GM23338 (cell line): ENCODE results near the gene ATXN7. TPM values are rescaled to one million over a fixed set of nuclear protein-coding genes. Genes with fewer than 3 reads are reported as not detected.
A peak's percentile ranks its signal among the peaks of the same experiment; 100 is the strongest.

Source experiments
- ATAC-seq: fragments of 200-7000 bp; cut with Tn5 transposase; 3 replicates; pipeline ENCODE4 v1.9.1; 2020
- DNase-seq: peaks from one replicate; pipeline ENCODE4 v3.0.0-alpha.2; 2015; ENCODE audit warnings: low spot score
- H2AFZ ChIP-seq: fragments of 200-600 bp; sonication (generic); 2 replicates; pipeline ENCODE4 v1.8.0; 2016; ENCODE audit warnings: antibody characterized with exemption, mild to moderate bottlenecking, moderate library complexity
- H3F3A ChIP-seq: fragments of 200-600 bp; sonication (generic); replicated peaks from 2 replicates; pipeline ENCODE4 v1.8.0; 2017; ENCODE audit warnings: antibody characterized with exemption, mixed run types, low read depth
- H3K27ac ChIP-seq: fragments of 200-600 bp; sonication (generic); 2 replicates; pipeline ENCODE4 v1.6.1; 2016; ENCODE audit warnings: low read depth
- H3K27me3 ChIP-seq: fragments of 200-600 bp; sonication (generic); 2 replicates; pipeline ENCODE4 v1.8.0; 2016; ENCODE audit warnings: mild to moderate bottlenecking, mixed run types, moderate library complexity; ENCODE audit not compliant: insufficient read depth
- H3K36me3 ChIP-seq: fragments of 200-600 bp; sonication (generic); 2 replicates; pipeline ENCODE4 v1.8.0; 2016; ENCODE audit warnings: mild to moderate bottlenecking; ENCODE audit not compliant: insufficient read depth
- H3K4me1 ChIP-seq: fragments of 200-600 bp; sonication (generic); 2 replicates; pipeline ENCODE4 v1.8.0; 2016; ENCODE audit warnings: mild to moderate bottlenecking, moderate library complexity; ENCODE audit not compliant: insufficient read depth
- H3K4me2 ChIP-seq: fragments of 200-600 bp; sonication (generic); 2 replicates; pipeline ENCODE4 v1.7.1; 2017; ENCODE audit warnings: mixed run types
- H3K4me3 ChIP-seq: fragments of 200-600 bp; sonication (generic); 2 replicates; pipeline ENCODE4 v1.6.1; 2016; ENCODE audit warnings: mixed run types
- H3K79me2 ChIP-seq: fragments of 200-600 bp; sonication (generic); replicated peaks from 2 replicates; pipeline ENCODE4 v1.8.0; 2017; ENCODE audit warnings: mild to moderate bottlenecking; ENCODE audit not compliant: insufficient read depth
- H3K9me2 ChIP-seq: fragments of 200-600 bp; sonication (generic); 2 replicates; pipeline ENCODE4 v1.8.0; 2017; ENCODE audit not compliant: insufficient read depth
- H4K20me1 ChIP-seq: fragments of 200-600 bp; sonication (generic); replicated peaks from 2 replicates; pipeline ENCODE4 v1.8.0; 2017; ENCODE audit warnings: mild to moderate bottlenecking; ENCODE audit not compliant: insufficient read depth
- H3K27ac Mint-ChIP-seq: 2 replicates; pipeline ENCODE4 v1.8.0; 2020; ENCODE audit warnings: inconsistent platforms, mild to moderate bottlenecking, moderate library complexity, mixed read lengths
- H3K27me3 Mint-ChIP-seq: 3 replicates; pipeline ENCODE4 v1.8.0; 2022; ENCODE audit warnings: low read depth, mild to moderate bottlenecking, moderate library complexity, mixed read lengths, inconsistent platforms; ENCODE audit not compliant: insufficient read depth, poor library complexity
- H3K36me3 Mint-ChIP-seq: 3 replicates; pipeline ENCODE4 v1.8.0; 2021; ENCODE audit warnings: low read depth, mild to moderate bottlenecking, inconsistent platforms, moderate library complexity, mixed read lengths
- H3K4me1 Mint-ChIP-seq: 3 replicates; pipeline ENCODE4 v1.8.0; 2020; ENCODE audit warnings: mild to moderate bottlenecking, inconsistent platforms, mixed read lengths
- H3K4me3 Mint-ChIP-seq: 3 replicates; pipeline ENCODE4 v1.8.0; 2021; ENCODE audit warnings: moderate library complexity, mild to moderate bottlenecking, inconsistent platforms, mixed read lengths
- H3K9me3 Mint-ChIP-seq: 3 replicates; pipeline ENCODE4 v1.8.0; 2020; ENCODE audit warnings: moderate library complexity, mild to moderate bottlenecking, inconsistent platforms, mixed read lengths
- CREB1 ChIP-seq: fragments of 250-450 bp; sonication (Bioruptor Pico); IDR thresholded peaks from 2 replicates; pipeline ENCODE4 v1.5.0; 2020; ENCODE audit warnings: low read depth, mild to moderate bottlenecking, moderate library complexity
- EZH2 ChIP-seq: fragments of 200-600 bp; sonication (generic); IDR thresholded peaks from one replicate; pipeline ENCODE4 v1.8.0; 2017; ENCODE audit warnings: antibody characterized with exemption, mild to moderate bottlenecking, low read depth; ENCODE audit not compliant: unreplicated experiment
- EZH2phosphoT487 ChIP-seq: fragments of 200-600 bp; sonication (generic); IDR thresholded peaks from one replicate; pipeline ENCODE4 v1.8.1; 2018; ENCODE audit warnings: antibody characterized with exemption; ENCODE audit not compliant: unreplicated experiment
- JUNB ChIP-seq: IDR thresholded peaks from one replicate; pipeline ENCODE4 v1.6.1; 2016; ENCODE audit warnings: antibody characterized with exemption; ENCODE audit not compliant: unreplicated experiment
- NANOG ChIP-seq: IDR thresholded peaks from 2 replicates; pipeline ENCODE4 v1.6.1; 2016; ENCODE audit warnings: antibody characterized with exemption, borderline replicate concordance
- POLR2AphosphoS5 ChIP-seq: IDR thresholded peaks from 2 replicates; pipeline ENCODE4 v1.6.1; 2016; ENCODE audit warnings: antibody characterized with exemption, low read depth
- STAT1 ChIP-seq: IDR thresholded peaks from one replicate; pipeline ENCODE4 v1.6.1; 2016; ENCODE audit warnings: antibody characterized with exemption; ENCODE audit not compliant: unreplicated experiment
- ZNF331 ChIP-seq: fragments of 250-450 bp; sonication (Bioruptor Pico); IDR thresholded peaks from 2 replicates; pipeline ENCODE4 v1.5.0; 2020; ENCODE audit warnings: low read depth, mild to moderate bottlenecking, moderate library complexity
- polyA plus RNA-seq: library from polyadenylated mRNA; unstranded; fragments of >200 nt; fragmentation: Nextera tagmentation; extraction: Ambion mirVana; gene quantifications from 2 replicates; pipeline ENCODE4 v1.2.1, GENCODE V29; 2016
- total RNA-seq: library from RNA; depleted of rRNA; stranded (reverse); fragments of >200 nt; shearing (Covaris generic); gene quantifications from 2 replicates; pipeline ENCODE4 v1.2.3, GENCODE V29; 2014
- TF ChIP-seq, protein P1 (sequence below): IDR thresholded peaks from 2 replicates; pipeline ENCODE4 v1.6.1; 2016; ENCODE audit warnings: antibody characterized with exemption
- TF ChIP-seq, protein P2 (sequence below): IDR thresholded peaks from one replicate; pipeline ENCODE4 v1.6.1; 2018; ENCODE audit warnings: antibody characterized with exemption; ENCODE audit not compliant: unreplicated experiment
- TF ChIP-seq, protein P3 (sequence below): fragments of 250-450 bp; sonication (Bioruptor Pico); IDR thresholded peaks from 2 replicates; pipeline ENCODE4 v1.5.0; 2020; ENCODE audit warnings: mild to moderate bottlenecking, moderate library complexity
- TF ChIP-seq, protein P4 (sequence below), 2 experiments: fragments of 200-600 bp in 1 of 2; sonication (generic) in 1 of 2; conservative IDR thresholded peaks; 2 replicates each; pipeline versions ENCODE4 v1.5.1 to v1.6.1; 2016 to 2017; ENCODE audit warnings: antibody characterized with exemption in 2 of 2, low read depth in 2 of 2, mild to moderate bottlenecking in 2 of 2, moderate library complexity in 1 of 2

ATXN7 gene
- total and polyA plus RNA-seq, 2 experiments from 2014 or later: 4.0 to 17.2 TPM

DNA sequence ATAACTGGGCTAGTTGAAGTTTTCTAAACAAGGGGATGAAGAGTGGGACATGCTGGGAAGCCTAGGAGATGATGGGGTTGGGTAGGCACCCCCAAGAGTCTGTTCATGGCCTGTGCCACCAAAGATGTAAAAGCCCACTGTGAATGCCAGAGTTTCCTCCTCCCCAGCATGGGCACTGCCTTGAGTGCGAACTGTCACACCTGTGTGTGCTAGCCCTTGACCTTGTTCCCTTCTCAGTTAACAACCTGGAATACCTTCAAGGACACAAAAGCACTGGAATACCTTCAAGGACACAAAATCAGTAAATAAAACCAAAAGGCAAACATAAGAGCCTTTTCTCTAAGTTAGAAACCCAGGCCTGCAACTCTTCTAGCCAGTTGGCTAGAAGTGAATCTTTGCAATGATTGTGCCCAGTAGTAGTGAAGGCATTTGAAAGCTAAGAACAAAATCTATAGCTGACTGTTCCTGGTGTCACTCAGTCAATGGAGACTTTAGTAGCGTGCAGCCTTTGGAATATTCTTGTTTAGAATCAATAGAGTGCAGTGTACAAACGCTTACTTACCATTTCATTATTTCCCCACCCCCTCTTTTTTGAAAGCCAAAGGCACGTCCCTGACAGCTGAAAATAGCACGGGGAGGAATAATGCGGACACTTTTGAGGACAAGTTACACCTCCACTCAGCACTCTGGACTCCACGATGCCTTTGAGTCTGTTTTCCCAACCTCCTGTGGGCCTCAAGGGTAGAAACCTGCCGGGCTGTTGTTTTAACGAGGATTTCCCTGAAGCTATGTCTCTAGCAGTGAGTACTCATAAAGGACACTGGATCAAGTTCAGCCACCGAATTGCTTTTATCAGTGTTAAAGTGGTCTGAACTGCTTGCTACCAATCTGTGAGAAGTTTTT lies 135.4 kb downstream of the ATXN7 start:
- no peak overlapping the region for H2AFZ ChIP-seq
- DNase-seq (peak; percentile 17), ATAC-seq (peak; percentile 68)
- no peaks in the 10 kb centered on the region for H3K9me3 Mint-ChIP-seq
- H3K4me1 Mint-ChIP-seq: peaks cover 24% of the 10 kb centered on the region
- peaks cover 20% of the 10 kb centered on the region for H3K4me1 ChIP-seq
- peak overlapping the region; percentile 64 for H3K27ac ChIP-seq
- H3K79me2 ChIP-seq: no peaks in the 10 kb centered on the region
- H3K4me3 ChIP-seq: no peak overlapping the region
- peaks cover 7% of the 10 kb centered on the region; the same call in 1 of the 2 replicates for H3K36me3 ChIP-seq
- H3K4me3 Mint-ChIP-seq: no peak overlapping the region
- H3K4me2 ChIP-seq: no peak overlapping the region
- peaks cover 28% of the 10 kb centered on the region for H3K36me3 Mint-ChIP-seq
- H3F3A ChIP-seq: no peaks in the 10 kb centered on the region
- H3K27ac Mint-ChIP-seq: peak overlapping the region; percentile 66
- H4K20me1 ChIP-seq: no peaks in the 10 kb centered on the region
- H3K9me2 ChIP-seq: no peaks in the 10 kb centered on the region
- H3K27me3 ChIP-seq: no peaks in the 10 kb centered on the region
- TF ChIP-seq, protein P1, sequence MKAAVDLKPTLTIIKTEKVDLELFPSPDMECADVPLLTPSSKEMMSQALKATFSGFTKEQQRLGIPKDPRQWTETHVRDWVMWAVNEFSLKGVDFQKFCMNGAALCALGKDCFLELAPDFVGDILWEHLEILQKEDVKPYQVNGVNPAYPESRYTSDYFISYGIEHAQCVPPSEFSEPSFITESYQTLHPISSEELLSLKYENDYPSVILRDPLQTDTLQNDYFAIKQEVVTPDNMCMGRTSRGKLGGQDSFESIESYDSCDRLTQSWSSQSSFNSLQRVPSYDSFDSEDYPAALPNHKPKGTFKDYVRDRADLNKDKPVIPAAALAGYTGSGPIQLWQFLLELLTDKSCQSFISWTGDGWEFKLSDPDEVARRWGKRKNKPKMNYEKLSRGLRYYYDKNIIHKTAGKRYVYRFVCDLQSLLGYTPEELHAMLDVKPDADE: no peak
- TF ChIP-seq ZNF331 (no peak), EZH2 (no peak), CREB1 (CRISPR knock-in tag) (no peak), NANOG (no peak), EZH2phosphoT487 (no peak), POLR2AphosphoS5 (no peak), JUNB (no peak), STAT1 (no peak)
- TF ChIP-seq, protein P2, sequence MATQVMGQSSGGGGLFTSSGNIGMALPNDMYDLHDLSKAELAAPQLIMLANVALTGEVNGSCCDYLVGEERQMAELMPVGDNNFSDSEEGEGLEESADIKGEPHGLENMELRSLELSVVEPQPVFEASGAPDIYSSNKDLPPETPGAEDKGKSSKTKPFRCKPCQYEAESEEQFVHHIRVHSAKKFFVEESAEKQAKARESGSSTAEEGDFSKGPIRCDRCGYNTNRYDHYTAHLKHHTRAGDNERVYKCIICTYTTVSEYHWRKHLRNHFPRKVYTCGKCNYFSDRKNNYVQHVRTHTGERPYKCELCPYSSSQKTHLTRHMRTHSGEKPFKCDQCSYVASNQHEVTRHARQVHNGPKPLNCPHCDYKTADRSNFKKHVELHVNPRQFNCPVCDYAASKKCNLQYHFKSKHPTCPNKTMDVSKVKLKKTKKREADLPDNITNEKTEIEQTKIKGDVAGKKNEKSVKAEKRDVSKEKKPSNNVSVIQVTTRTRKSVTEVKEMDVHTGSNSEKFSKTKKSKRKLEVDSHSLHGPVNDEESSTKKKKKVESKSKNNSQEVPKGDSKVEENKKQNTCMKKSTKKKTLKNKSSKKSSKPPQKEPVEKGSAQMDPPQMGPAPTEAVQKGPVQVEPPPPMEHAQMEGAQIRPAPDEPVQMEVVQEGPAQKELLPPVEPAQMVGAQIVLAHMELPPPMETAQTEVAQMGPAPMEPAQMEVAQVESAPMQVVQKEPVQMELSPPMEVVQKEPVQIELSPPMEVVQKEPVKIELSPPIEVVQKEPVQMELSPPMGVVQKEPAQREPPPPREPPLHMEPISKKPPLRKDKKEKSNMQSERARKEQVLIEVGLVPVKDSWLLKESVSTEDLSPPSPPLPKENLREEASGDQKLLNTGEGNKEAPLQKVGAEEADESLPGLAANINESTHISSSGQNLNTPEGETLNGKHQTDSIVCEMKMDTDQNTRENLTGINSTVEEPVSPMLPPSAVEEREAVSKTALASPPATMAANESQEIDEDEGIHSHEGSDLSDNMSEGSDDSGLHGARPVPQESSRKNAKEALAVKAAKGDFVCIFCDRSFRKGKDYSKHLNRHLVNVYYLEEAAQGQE: no peak
- TF ChIP-seq, protein P3, sequence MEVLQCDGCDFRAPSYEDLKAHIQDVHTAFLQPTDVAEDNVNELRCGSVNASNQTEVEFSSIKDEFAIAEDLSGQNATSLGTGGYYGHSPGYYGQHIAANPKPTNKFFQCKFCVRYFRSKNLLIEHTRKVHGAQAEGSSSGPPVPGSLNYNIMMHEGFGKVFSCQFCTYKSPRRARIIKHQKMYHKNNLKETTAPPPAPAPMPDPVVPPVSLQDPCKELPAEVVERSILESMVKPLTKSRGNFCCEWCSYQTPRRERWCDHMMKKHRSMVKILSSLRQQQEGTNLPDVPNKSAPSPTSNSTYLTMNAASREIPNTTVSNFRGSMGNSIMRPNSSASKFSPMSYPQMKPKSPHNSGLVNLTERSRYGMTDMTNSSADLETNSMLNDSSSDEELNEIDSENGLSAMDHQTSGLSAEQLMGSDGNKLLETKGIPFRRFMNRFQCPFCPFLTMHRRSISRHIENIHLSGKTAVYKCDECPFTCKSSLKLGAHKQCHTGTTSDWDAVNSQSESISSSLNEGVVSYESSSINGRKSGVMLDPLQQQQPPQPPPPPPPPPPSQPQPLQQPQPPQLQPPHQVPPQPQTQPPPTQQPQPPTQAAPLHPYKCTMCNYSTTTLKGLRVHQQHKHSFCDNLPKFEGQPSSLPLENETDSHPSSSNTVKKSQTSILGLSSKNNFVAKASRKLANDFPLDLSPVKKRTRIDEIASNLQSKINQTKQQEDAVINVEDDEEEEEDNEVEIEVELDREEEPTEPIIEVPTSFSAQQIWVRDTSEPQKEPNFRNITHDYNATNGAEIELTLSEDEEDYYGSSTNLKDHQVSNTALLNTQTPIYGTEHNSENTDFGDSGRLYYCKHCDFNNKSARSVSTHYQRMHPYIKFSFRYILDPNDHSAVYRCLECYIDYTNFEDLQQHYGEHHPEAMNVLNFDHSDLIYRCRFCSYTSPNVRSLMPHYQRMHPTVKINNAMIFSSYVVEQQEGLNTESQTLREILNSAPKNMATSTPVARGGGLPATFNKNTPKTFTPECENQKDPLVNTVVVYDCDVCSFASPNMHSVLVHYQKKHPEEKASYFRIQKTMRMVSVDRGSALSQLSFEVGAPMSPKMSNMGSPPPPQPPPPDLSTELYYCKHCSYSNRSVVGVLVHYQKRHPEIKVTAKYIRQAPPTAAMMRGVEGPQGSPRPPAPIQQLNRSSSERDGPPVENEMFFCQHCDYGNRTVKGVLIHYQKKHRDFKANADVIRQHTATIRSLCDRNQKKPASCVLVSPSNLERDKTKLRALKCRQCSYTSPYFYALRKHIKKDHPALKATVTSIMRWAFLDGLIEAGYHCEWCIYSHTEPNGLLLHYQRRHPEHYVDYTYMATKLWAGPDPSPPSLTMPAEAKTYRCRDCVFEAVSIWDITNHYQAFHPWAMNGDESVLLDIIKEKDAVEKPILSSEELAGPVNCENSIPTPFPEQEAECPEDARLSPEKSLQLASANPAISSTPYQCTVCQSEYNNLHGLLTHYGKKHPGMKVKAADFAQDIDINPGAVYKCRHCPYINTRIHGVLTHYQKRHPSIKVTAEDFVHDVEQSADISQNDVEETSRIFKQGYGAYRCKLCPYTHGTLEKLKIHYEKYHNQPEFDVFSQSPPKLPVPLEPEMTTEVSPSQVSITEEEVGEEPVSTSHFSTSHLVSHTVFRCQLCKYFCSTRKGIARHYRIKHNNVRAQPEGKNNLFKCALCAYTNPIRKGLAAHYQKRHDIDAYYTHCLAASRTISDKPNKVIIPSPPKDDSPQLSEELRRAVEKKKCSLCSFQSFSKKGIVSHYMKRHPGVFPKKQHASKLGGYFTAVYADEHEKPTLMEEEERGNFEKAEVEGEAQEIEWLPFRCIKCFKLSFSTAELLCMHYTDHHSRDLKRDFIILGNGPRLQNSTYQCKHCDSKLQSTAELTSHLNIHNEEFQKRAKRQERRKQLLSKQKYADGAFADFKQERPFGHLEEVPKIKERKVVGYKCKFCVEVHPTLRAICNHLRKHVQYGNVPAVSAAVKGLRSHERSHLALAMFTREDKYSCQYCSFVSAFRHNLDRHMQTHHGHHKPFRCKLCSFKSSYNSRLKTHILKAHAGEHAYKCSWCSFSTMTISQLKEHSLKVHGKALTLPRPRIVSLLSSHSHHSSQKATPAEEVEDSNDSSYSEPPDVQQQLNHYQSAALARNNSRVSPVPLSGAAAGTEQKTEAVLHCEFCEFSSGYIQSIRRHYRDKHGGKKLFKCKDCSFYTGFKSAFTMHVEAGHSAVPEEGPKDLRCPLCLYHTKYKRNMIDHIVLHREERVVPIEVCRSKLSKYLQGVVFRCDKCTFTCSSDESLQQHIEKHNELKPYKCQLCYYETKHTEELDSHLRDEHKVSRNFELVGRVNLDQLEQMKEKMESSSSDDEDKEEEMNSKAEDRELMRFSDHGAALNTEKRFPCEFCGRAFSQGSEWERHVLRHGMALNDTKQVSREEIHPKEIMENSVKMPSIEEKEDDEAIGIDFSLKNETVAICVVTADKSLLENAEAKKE: no peak
- TF ChIP-seq, protein P4, sequence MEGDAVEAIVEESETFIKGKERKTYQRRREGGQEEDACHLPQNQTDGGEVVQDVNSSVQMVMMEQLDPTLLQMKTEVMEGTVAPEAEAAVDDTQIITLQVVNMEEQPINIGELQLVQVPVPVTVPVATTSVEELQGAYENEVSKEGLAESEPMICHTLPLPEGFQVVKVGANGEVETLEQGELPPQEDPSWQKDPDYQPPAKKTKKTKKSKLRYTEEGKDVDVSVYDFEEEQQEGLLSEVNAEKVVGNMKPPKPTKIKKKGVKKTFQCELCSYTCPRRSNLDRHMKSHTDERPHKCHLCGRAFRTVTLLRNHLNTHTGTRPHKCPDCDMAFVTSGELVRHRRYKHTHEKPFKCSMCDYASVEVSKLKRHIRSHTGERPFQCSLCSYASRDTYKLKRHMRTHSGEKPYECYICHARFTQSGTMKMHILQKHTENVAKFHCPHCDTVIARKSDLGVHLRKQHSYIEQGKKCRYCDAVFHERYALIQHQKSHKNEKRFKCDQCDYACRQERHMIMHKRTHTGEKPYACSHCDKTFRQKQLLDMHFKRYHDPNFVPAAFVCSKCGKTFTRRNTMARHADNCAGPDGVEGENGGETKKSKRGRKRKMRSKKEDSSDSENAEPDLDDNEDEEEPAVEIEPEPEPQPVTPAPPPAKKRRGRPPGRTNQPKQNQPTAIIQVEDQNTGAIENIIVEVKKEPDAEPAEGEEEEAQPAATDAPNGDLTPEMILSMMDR (conservative IDR thresholded peaks at IDR 0.05; ENCODE audit: low read depth in 2 of 2): no peak
- H3K27me3 Mint-ChIP-seq: no peaks in the 10 kb centered on the region
